HepG2 (cell line): Measurements from ENCODE around the gene PODXL2. TPM values are rescaled to one million over a fixed set of nuclear protein-coding genes. Genes with fewer than 3 reads are reported as not detected.
A peak's percentile ranks its signal among the peaks of the same experiment; 100 is the strongest.

Source experiments
- ELF4 ChIP-seq: sonication (generic); formaldehyde crosslinking; IDR thresholded peaks from 2 replicates; pipeline ENCODE4 v1.5.0; 2020; ENCODE audit warnings: missing genetic modification reagents, mild to moderate bottlenecking, moderate library complexity, borderline replicate concordance
- FOSL1 ChIP-seq: sonication (generic); formaldehyde crosslinking; IDR thresholded peaks from 2 replicates; pipeline ENCODE4 v1.9.0; 2021; ENCODE audit warnings: missing genetic modification reagents, borderline replicate concordance
- KAT8 ChIP-seq: IDR thresholded peaks from 2 replicates; pipeline ENCODE4 v1.6.1; 2016; ENCODE audit warnings: missing genetic modification reagents, missing compliant biosample characterization
- SIX4 ChIP-seq: sonication (generic); formaldehyde crosslinking; IDR thresholded peaks from 2 replicates; pipeline ENCODE4 v1.4.0; 2020; ENCODE audit warnings: missing genetic modification reagents
- ZBTB42 ChIP-seq: sonication (generic); formaldehyde crosslinking; IDR thresholded peaks from 2 replicates; pipeline ENCODE4 v1.5.0; 2020; ENCODE audit warnings: mild to moderate bottlenecking, missing genetic modification reagents
- ZKSCAN1 ChIP-seq: fragments of 150-350 bp; IDR thresholded peaks from 2 replicates; pipeline ENCODE4 v1.6.1; 2014; ENCODE audit warnings: low read length
- ZNF430 ChIP-seq: sonication (generic); formaldehyde crosslinking; IDR thresholded peaks from 2 replicates; pipeline ENCODE4 v1.9.0; 2021; ENCODE audit warnings: mild to moderate bottlenecking, missing genetic modification reagents
- ZNF850 ChIP-seq: sonication (generic); formaldehyde crosslinking; conservative IDR thresholded peaks from 2 replicates; pipeline ENCODE4 v1.9.0; 2021; ENCODE audit warnings: mild to moderate bottlenecking, missing genetic modification reagents
- polyA plus RNA-seq, 8 experiments: library from polyadenylated mRNA; depleted of rRNA in 3 of 8; stranded (reverse) in 7 of 8; unstranded in 1 of 8; fragments of >200 nt; fragmentation: Illumina TruSeq in 4 of 8; extraction: Trizol in 4 of 8; gene quantifications; 2 replicates each; pipeline versions ENCODE4 v1.2.1 to v1.2.3, GENCODE V29; 2011 to 2016; ENCODE audit warnings: low read depth in 4 of 8, missing spikeins in 1 of 8, mixed read lengths in 1 of 8; ENCODE audit not compliant: insufficient read depth in 1 of 8
- total RNA-seq, 5 experiments: library from RNA; depleted of rRNA; stranded (reverse); fragments of >200 nt; fragmentation: Illumina TruSeq; extraction: Trizol; gene quantifications; 2 replicates each; pipeline ENCODE4 v1.2.3, GENCODE V29; 2016; ENCODE audit warnings: low read depth in 1 of 5
- TF ChIP-seq, protein P1 (sequence below): sonication (generic); formaldehyde crosslinking; IDR thresholded peaks from 2 replicates; pipeline ENCODE4 v1.4.0; 2020; ENCODE audit warnings: missing genetic modification reagents
- TF ChIP-seq, protein P2 (sequence below): sonication (generic); formaldehyde crosslinking; IDR thresholded peaks from 2 replicates; pipeline ENCODE4 v1.5.1; 2020; ENCODE audit warnings: mild to moderate bottlenecking, moderate library complexity, missing genetic modification reagents
- TF ChIP-seq, protein P3 (sequence below): IDR thresholded peaks from 2 replicates; pipeline ENCODE4 v1.6.1; 2012; ENCODE audit warnings: low read length, improper control_type of control experiment
- TF ChIP-seq, protein P4 (sequence below): sonication (generic); formaldehyde crosslinking; IDR thresholded peaks from 2 replicates; pipeline ENCODE4 v1.4.0; 2020; ENCODE audit warnings: low read depth, mild to moderate bottlenecking, missing genetic modification reagents
- TF ChIP-seq, protein P5 (sequence below): sonication (generic); formaldehyde crosslinking; IDR thresholded peaks from 2 replicates; pipeline ENCODE4 v1.8.0; 2022; ENCODE audit warnings: missing genetic modification reagents, mild to moderate bottlenecking, moderate library complexity, borderline replicate concordance

The PODXL2 gene
- total and polyA plus RNA-seq, 2 of the 13 experiments (the other 11 are each of a cell fraction or from before 2014, with no cell fraction given) = 20.4 to 25.1 TPM

DNA sequence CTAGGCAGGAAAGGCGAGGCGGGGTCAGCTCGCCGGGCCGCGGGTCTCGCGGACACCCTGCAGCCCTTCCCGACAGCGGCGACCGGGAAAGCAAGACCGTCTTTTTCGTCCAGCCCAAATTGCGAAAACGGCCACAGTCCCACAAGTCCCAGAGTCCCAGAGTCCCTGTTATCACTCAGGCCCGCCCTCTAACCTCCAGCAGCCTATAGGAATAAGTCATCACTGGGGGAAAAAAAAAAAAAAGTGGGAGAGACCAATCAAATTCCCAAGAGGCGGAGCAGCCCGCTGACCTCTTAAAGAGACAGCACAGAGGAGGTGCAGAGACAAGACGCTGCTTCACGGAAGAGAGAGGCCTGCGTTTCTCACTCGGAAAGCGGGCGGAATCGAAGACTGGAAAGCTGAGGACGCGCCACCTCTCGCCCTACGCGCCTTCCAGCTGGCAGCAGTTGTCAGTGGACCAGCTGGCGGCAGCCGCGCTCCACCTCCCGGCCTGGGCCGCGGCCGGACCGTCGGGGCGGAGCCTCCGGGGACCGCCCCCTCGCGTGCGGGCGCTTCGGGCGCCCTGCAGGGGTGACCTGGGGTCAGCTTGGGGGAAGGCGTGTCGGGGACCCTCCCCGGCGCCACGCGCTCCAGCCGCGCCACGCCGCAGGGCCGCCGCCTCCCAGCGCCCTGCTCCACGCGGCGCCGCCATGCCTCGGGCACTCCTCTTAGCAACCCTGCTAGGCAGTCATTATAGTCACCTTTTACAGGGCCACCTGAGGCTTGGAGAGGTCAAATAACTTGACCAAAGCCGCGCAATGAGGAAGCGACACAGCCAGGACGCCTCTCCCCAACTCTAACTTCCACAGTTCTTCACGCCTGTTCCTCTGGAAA, 38.2 kb upstream of the PODXL2 start, which contains the start of gene TPRA1 (continued):
- TF ChIP-seq, protein P1, sequence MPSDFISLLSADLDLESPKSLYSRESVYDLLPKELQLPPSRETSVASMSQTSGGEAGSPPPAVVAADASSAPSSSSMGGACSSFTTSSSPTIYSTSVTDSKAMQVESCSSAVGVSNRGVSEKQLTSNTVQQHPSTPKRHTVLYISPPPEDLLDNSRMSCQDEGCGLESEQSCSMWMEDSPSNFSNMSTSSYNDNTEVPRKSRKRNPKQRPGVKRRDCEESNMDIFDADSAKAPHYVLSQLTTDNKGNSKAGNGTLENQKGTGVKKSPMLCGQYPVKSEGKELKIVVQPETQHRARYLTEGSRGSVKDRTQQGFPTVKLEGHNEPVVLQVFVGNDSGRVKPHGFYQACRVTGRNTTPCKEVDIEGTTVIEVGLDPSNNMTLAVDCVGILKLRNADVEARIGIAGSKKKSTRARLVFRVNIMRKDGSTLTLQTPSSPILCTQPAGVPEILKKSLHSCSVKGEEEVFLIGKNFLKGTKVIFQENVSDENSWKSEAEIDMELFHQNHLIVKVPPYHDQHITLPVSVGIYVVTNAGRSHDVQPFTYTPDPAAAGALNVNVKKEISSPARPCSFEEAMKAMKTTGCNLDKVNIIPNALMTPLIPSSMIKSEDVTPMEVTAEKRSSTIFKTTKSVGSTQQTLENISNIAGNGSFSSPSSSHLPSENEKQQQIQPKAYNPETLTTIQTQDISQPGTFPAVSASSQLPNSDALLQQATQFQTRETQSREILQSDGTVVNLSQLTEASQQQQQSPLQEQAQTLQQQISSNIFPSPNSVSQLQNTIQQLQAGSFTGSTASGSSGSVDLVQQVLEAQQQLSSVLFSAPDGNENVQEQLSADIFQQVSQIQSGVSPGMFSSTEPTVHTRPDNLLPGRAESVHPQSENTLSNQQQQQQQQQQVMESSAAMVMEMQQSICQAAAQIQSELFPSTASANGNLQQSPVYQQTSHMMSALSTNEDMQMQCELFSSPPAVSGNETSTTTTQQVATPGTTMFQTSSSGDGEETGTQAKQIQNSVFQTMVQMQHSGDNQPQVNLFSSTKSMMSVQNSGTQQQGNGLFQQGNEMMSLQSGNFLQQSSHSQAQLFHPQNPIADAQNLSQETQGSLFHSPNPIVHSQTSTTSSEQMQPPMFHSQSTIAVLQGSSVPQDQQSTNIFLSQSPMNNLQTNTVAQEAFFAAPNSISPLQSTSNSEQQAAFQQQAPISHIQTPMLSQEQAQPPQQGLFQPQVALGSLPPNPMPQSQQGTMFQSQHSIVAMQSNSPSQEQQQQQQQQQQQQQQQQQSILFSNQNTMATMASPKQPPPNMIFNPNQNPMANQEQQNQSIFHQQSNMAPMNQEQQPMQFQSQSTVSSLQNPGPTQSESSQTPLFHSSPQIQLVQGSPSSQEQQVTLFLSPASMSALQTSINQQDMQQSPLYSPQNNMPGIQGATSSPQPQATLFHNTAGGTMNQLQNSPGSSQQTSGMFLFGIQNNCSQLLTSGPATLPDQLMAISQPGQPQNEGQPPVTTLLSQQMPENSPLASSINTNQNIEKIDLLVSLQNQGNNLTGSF (CRISPR knock-in tag) = no peak; the same call in 1 of the 2 replicates
- TF ChIP-seq SIX4 (CRISPR knock-in tag) (no peak), KAT8 (CRISPR knock-in tag) (no peak), ZNF850 (CRISPR knock-in tag) (no peak), ZNF430 (CRISPR knock-in tag) (peak; percentile 61; the same call in 1 of the 2 replicates), ZKSCAN1 (no peak), FOSL1 (no peak), ZBTB42 (CRISPR knock-in tag) (no peak; the same call in 1 of the 2 replicates), ELF4 (CRISPR knock-in tag) (0 out of 2 replicates have a peak, but pooled peaks have one; percentile 43)
- TF ChIP-seq, protein P2, sequence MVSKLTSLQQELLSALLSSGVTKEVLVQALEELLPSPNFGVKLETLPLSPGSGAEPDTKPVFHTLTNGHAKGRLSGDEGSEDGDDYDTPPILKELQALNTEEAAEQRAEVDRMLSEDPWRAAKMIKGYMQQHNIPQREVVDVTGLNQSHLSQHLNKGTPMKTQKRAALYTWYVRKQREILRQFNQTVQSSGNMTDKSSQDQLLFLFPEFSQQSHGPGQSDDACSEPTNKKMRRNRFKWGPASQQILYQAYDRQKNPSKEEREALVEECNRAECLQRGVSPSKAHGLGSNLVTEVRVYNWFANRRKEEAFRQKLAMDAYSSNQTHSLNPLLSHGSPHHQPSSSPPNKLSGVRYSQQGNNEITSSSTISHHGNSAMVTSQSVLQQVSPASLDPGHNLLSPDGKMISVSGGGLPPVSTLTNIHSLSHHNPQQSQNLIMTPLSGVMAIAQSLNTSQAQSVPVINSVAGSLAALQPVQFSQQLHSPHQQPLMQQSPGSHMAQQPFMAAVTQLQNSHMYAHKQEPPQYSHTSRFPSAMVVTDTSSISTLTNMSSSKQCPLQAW = no peak
- TF ChIP-seq, protein P3, sequence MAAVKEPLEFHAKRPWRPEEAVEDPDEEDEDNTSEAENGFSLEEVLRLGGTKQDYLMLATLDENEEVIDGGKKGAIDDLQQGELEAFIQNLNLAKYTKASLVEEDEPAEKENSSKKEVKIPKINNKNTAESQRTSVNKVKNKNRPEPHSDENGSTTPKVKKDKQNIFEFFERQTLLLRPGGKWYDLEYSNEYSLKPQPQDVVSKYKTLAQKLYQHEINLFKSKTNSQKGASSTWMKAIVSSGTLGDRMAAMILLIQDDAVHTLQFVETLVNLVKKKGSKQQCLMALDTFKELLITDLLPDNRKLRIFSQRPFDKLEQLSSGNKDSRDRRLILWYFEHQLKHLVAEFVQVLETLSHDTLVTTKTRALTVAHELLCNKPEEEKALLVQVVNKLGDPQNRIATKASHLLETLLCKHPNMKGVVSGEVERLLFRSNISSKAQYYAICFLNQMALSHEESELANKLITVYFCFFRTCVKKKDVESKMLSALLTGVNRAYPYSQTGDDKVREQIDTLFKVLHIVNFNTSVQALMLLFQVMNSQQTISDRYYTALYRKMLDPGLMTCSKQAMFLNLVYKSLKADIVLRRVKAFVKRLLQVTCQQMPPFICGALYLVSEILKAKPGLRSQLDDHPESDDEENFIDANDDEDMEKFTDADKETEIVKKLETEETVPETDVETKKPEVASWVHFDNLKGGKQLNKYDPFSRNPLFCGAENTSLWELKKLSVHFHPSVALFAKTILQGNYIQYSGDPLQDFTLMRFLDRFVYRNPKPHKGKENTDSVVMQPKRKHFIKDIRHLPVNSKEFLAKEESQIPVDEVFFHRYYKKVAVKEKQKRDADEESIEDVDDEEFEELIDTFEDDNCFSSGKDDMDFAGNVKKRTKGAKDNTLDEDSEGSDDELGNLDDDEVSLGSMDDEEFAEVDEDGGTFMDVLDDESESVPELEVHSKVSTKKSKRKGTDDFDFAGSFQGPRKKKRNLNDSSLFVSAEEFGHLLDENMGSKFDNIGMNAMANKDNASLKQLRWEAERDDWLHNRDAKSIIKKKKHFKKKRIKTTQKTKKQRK = no peak
- TF ChIP-seq, protein P4, sequence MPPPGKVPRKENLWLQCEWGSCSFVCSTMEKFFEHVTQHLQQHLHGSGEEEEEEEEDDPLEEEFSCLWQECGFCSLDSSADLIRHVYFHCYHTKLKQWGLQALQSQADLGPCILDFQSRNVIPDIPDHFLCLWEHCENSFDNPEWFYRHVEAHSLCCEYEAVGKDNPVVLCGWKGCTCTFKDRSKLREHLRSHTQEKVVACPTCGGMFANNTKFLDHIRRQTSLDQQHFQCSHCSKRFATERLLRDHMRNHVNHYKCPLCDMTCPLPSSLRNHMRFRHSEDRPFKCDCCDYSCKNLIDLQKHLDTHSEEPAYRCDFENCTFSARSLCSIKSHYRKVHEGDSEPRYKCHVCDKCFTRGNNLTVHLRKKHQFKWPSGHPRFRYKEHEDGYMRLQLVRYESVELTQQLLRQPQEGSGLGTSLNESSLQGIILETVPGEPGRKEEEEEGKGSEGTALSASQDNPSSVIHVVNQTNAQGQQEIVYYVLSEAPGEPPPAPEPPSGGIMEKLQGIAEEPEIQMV (CRISPR knock-in tag) = peak; percentile 28; the same call in 1 of the 2 replicates
- TF ChIP-seq, protein P5, sequence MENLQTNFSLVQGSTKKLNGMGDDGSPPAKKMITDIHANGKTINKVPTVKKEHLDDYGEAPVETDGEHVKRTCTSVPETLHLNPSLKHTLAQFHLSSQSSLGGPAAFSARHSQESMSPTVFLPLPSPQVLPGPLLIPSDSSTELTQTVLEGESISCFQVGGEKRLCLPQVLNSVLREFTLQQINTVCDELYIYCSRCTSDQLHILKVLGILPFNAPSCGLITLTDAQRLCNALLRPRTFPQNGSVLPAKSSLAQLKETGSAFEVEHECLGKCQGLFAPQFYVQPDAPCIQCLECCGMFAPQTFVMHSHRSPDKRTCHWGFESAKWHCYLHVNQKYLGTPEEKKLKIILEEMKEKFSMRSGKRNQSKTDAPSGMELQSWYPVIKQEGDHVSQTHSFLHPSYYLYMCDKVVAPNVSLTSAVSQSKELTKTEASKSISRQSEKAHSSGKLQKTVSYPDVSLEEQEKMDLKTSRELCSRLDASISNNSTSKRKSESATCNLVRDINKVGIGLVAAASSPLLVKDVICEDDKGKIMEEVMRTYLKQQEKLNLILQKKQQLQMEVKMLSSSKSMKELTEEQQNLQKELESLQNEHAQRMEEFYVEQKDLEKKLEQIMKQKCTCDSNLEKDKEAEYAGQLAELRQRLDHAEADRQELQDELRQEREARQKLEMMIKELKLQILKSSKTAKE (CRISPR knock-in tag) = no peak
